ENCODE measurements around the gene B3GALT6. TPM values are rescaled to one million over a fixed set of nuclear protein-coding genes. Genes with fewer than 3 reads are reported as not detected.

B3GALT6 gene
- total RNA-seq, 1 experiment from 2014 or later: 25.9 TPM

DNA sequence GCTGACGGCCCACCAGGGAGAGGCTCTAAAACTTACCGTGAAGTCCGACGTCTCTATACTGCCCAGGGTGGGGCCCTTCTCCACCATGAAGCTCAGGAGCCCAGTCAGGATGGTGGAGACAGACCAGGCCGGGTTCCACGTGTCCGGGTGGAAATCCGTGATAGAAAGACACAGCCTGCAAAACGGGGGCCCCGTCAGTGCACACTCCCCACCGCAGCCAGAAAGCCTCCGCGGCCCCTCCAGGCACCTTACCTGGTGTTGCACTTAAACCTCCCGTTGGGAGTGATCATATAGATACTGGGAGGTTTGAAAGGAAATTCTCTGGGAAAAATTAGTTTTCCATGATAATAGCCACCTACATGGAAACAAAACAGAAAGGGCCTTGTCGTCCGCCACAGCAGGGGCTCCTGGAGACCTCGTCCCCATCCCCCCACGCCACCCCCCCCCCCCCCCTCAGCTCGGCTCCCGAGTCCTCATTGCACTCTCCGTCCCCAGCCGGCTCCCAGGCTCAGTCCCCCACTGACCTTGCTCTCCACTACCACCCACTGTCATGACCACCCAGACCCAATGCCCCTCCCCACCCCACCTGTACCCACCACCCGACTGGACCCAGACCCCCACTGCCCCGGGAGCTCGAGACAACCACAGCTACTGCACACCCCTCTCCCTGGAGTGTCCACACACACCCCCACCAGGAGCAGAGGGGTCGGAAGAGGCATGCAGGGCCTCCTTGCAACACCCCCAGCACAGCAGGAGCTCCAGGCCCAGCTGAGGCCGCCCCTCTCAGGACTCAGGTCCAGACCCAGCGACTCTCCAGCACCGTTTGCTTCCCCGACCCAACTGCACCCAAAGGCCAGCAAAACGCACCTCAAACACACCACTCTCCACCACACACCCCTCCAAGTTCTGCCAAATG, 25.2 kb downstream of the B3GALT6 start:
- intact Hi-C loops (cut with micrococcal nuclease; ENCODE audit: unreplicated experiment): no loop called here
- H3K4me3 Mint-ChIP-seq (ENCODE audit: low read depth, unreplicated experiment): no peak overlapping the region

DNA sequence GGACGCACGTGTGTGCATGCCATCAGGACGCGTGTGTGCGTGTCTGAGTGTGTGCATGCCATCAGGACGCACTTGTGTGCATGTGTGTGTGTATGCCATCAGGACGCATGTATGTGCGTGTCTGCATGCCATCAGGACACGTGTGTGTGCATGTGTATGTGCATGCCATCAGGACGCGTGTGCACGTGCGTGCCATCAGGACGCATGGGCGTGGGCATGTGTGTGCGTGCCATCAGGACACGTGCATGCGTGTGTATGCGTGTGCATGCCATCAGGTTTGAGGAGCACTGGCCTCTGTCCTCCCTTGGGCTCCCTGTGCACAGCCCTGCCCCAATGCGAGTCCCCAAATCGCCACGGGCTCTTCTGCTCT, 27.1 kb downstream of the B3GALT6 start:
- no peak overlapping the region for H3K27ac Mint-ChIP-seq (ENCODE audit: unreplicated experiment)
- intact Hi-C loops (cut with micrococcal nuclease; ENCODE audit: unreplicated experiment): no loop called here
- DNase-seq: no peak
- no peak overlapping the region for H3K4me3 Mint-ChIP-seq (ENCODE audit: low read depth, unreplicated experiment)
- no peaks in the 10 kb centered on the region for H3K27me3 Mint-ChIP-seq (ENCODE audit: unreplicated experiment)
- H3K36me3 Mint-ChIP-seq (ENCODE audit: insufficient read depth, unreplicated experiment): peaks cover 51% of the 10 kb centered on the region
- no peaks in the 10 kb centered on the region for H3K4me1 Mint-ChIP-seq (ENCODE audit: low read depth, unreplicated experiment)
- no TSS peak for BruUV-seq (replicated peaks)
- TF ChIP-seq, protein P1, sequence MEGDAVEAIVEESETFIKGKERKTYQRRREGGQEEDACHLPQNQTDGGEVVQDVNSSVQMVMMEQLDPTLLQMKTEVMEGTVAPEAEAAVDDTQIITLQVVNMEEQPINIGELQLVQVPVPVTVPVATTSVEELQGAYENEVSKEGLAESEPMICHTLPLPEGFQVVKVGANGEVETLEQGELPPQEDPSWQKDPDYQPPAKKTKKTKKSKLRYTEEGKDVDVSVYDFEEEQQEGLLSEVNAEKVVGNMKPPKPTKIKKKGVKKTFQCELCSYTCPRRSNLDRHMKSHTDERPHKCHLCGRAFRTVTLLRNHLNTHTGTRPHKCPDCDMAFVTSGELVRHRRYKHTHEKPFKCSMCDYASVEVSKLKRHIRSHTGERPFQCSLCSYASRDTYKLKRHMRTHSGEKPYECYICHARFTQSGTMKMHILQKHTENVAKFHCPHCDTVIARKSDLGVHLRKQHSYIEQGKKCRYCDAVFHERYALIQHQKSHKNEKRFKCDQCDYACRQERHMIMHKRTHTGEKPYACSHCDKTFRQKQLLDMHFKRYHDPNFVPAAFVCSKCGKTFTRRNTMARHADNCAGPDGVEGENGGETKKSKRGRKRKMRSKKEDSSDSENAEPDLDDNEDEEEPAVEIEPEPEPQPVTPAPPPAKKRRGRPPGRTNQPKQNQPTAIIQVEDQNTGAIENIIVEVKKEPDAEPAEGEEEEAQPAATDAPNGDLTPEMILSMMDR (IDR thresholded peaks at IDR 0.05; ENCODE audit: unreplicated experiment): no peak
- no peaks in the 10 kb centered on the region for H3K9me3 Mint-ChIP-seq (ENCODE audit: low read depth, unreplicated experiment)
- CTCF ChIA-PET: no interaction called here

More for the DNA sequence above, 25.2 kb downstream of the B3GALT6 start:
- no TSS peak for BruUV-seq (replicated peaks)
- TF ChIP-seq, protein P1 (IDR thresholded peaks at IDR 0.05; ENCODE audit: unreplicated experiment): no peak
- Mint-ChIP-seq H3K27ac (ENCODE audit: unreplicated experiment) (no peak overlapping the region), H3K4me1 (ENCODE audit: low read depth, unreplicated experiment) (no peaks in the 10 kb centered on the region), H3K27me3 (ENCODE audit: unreplicated experiment) (no peaks in the 10 kb centered on the region), H3K36me3 (ENCODE audit: insufficient read depth, unreplicated experiment) (peaks cover 65% of the 10 kb centered on the region), H3K9me3 (ENCODE audit: low read depth, unreplicated experiment) (no peaks in the 10 kb centered on the region)
- no peak for DNase-seq
- CTCF ChIA-PET: no interaction called here

DNA sequence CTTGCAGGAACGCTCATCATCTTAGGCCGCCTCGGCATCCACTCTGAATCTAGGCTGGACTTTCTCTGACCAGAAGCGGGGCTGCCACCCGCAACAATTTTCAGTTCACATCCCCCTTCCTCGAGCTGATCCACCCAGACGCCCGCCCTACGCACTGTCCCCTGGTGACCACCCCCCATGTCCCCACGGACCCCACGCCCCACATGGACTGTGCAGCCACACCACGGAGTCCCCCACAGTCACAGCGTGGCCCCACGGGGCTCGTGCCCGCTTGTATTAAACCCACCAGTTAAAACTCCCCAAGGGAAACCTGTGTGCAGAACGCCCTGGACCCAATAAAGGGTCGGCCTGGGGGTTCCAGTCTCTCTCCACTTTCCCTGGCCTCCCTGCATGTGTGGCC, 27.5 kb downstream of the B3GALT6 start:
- intact Hi-C loops (cut with micrococcal nuclease; ENCODE audit: unreplicated experiment): no loop called here
- Mint-ChIP-seq H3K27me3 (ENCODE audit: unreplicated experiment) (no peaks in the 10 kb centered on the region), H3K27ac (ENCODE audit: unreplicated experiment) (no peak overlapping the region), H3K36me3 (ENCODE audit: insufficient read depth, unreplicated experiment) (peaks cover 50% of the 10 kb centered on the region), H3K4me1 (ENCODE audit: low read depth, unreplicated experiment) (no peaks in the 10 kb centered on the region), H3K4me3 (ENCODE audit: low read depth, unreplicated experiment) (no peak overlapping the region), H3K9me3 (ENCODE audit: low read depth, unreplicated experiment) (no peaks in the 10 kb centered on the region)
- CTCF ChIA-PET: no interaction called here
- no peak for DNase-seq
- BruUV-seq (replicated peaks): no TSS peak
- TF ChIP-seq, protein P1 (IDR thresholded peaks at IDR 0.05; ENCODE audit: unreplicated experiment): no peak

DNA sequence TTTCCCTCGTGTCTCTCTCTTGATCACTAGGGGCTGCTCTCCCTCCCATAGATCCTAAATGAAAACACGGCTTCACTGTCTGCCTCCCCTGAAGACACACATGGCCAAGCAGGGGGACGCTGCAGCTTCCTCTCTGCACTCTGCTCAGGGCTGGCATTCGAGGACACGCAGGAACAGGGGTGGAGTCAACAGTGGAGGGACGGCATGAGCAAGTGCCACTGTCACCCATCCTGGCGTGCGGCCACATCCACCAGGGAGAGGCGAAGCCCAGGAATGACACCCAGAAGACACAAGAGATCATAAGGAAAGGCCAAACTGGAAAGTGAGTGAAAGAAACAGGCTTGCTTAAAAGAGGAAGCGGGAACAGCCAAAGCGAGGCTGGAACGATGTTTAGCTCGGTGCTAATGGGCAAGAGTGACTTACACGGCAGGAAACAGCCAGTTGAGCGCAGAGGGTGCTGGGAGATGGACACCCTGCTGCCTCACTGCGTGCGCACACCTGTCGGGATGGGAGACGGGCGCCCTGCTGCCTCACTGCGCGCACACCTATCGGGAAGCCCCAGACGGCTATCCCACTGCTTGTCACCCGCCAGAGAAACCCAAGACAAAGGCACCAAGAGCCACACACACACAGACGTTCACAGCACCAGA, 28.0 kb downstream of the B3GALT6 start:
- Mint-ChIP-seq H3K27me3 (ENCODE audit: unreplicated experiment) (no peaks in the 10 kb centered on the region), H3K27ac (ENCODE audit: unreplicated experiment) (no peak overlapping the region), H3K36me3 (ENCODE audit: insufficient read depth, unreplicated experiment) (peaks cover 46% of the 10 kb centered on the region), H3K9me3 (ENCODE audit: low read depth, unreplicated experiment) (no peaks in the 10 kb centered on the region), H3K4me3 (ENCODE audit: low read depth, unreplicated experiment) (no peak overlapping the region), H3K4me1 (ENCODE audit: low read depth, unreplicated experiment) (no peaks in the 10 kb centered on the region)
- intact Hi-C loops (cut with micrococcal nuclease; ENCODE audit: unreplicated experiment): no loop called here
- TF ChIP-seq, protein P1 (IDR thresholded peaks at IDR 0.05; ENCODE audit: unreplicated experiment): no peak
- DNase-seq: no peak
- no TSS peak for BruUV-seq (replicated peaks)
- CTCF ChIA-PET: no interaction called here
